ENCODE measurements around the gene PROSER3. TPM values are rescaled to one million over a fixed set of nuclear protein-coding genes. Genes with fewer than 3 reads are reported as not detected.
"Not testable (repeated sequence)": the region's sequence is repeated elsewhere in the genome, so short reads cannot be mapped to it uniquely, and the experiment has no call there.

Gene PROSER3
- total and polyA plus RNA-seq, 2 donors (not counting 1 experiment from before 2014, with no cell fraction given), result 26.0 to 61.0 TPM

DNA sequence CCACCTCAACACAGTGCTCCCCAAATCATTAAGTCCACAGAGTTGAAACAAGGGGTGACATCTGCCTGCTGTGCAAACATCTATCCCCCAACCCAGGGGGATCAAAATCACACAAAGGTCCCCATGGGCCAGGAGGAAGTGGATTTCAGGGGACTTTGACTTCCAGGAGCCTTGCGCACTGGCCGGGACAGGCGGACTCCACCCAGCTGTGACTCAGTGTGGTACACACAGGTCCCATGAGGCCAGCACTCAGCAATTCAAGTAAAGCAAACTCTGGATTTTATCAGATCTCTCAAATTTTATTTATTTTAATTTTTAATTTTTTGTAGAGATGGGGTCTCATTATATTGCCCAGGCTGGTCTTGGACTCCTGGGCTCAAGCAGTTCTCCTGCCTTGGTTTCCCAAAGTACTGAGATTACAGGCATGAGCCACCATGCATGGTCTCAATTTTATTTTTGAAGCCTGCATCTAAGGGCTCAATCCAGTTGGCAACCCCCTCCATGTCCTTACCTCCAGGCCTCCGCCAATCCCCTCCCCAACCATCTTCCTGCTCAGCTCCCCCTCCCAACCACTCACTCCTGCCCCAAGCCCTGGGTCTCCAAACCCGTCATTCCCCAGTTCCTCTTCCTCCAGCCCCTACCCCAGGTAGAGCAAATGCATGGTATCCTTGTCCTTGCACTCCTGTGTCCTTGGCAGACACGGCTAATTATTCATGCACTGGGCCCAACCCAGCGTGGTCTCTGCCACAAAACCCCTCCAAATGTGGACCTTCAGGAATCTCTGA lies 35.6 kb downstream of the PROSER3 start:
- Histone ChIP-seq H3K79me2 (ENCODE audit: control insufficient read depth, insufficient read depth, low read length) (no peaks in the 10 kb centered on the region), H3K27ac (ENCODE audit: low read length in 2 of 2) (no peak overlapping the region), H4K20me1 (ENCODE audit: control insufficient read depth, insufficient read depth, low read length, poor library complexity, severe bottlenecking) (no peaks in the 10 kb centered on the region), H3K4me3 (ENCODE audit: control extremely low read depth in 1 of 5, extremely low read depth in 1 of 5, insufficient read depth in 1 of 5, low read depth in 2 of 5, low read length in 4 of 5) (no peak overlapping the region), H3K27me3 (replicated peaks in 1 of 4; ENCODE audit: control extremely low read depth in 1 of 4, control insufficient read depth in 3 of 4, insufficient read depth in 4 of 4, low read length in 3 of 4) (peaks cover 0 to 14% (median 3%) of the 10 kb centered on the region in 4 experiments), H2AFZ (ENCODE audit: insufficient read depth, low read depth, low read length, poor library complexity, severe bottlenecking) (no peak overlapping the region), H3K36me3 (replicated peaks in 1 of 2; ENCODE audit: control extremely low read depth in 1 of 2, control insufficient read depth in 1 of 2, extremely low read depth in 1 of 2, insufficient read depth in 2 of 2, low read length in 1 of 2) (no peaks in the 10 kb centered on the region), H3K4me1 (ENCODE audit: control insufficient read depth in 2 of 2, insufficient read depth in 2 of 2, low read length in 2 of 2) (peaks cover 0 to 5% of the 10 kb centered on the region in 2 donors), H3K4me2 (replicated peaks; ENCODE audit: low read depth, low read length, poor library complexity, severe bottlenecking) (no peak overlapping the region), H3K9me3 (ENCODE audit: control extremely low read depth in 1 of 3, control insufficient read depth in 2 of 3, insufficient read depth in 1 of 3, low read length in 2 of 3) (peaks cover 0 to 4% (median 0%) of the 10 kb centered on the region in 3 donors), H3K9ac (ENCODE audit: low read length) (no peak overlapping the region)
- POLR2A ChIA-PET, result no interaction called here
- intact Hi-C loops (cut with micrococcal nuclease), result no loop called here
- no peak overlapping the region for H3K27ac Mint-ChIP-seq
- CTCF ChIA-PET, result no interaction called here
- no peak overlapping the region for H3K4me3 Mint-ChIP-seq
- peaks cover 21% of the 10 kb centered on the region for H3K27me3 Mint-ChIP-seq
- no peak for DNase-seq
- no peaks in the 10 kb centered on the region for H3K9me3 Mint-ChIP-seq (ENCODE audit: insufficient read depth)
- TF ChIP-seq EZH2 (IDR thresholded peaks at IDR 0.05; ENCODE audit: borderline replicate concordance, insufficient read depth, low read depth, low read length, poor library complexity, severe bottlenecking) (no peak), CTCF (IDR thresholded peaks at IDR 0.05) (no peak)
- no peak for ATAC-seq (ENCODE audit: low read depth)
- WGBS (ENCODE audit: insufficient coverage), result 80% methylated on average over 4 of the region's 7 CpGs
- H3K4me1 Mint-ChIP-seq, result peaks cover 6% of the 10 kb centered on the region

GRCh38 chr19:35795564-35795963 lies 37.6 kb downstream of the PROSER3 start:
- POLR2A ChIA-PET; H3K4me1 ChIP-seq (ENCODE audit: control insufficient read depth in 2 of 2, insufficient read depth in 2 of 2, low read length in 2 of 2): not testable (repeated sequence)
- WGBS (ENCODE audit: insufficient coverage), result no CpG with 5 or more reads among the region's 1 CpG

More at GRCh38 chr19:35795564-35795963, 37.6 kb downstream of the PROSER3 start:
- H3K27ac ChIP-seq (ENCODE audit: low read length in 2 of 2); H3K36me3 ChIP-seq (replicated peaks in 1 of 2; ENCODE audit: control extremely low read depth in 1 of 2, control insufficient read depth in 1 of 2, extremely low read depth in 1 of 2, insufficient read depth in 2 of 2, low read length in 1 of 2); H3K4me3 Mint-ChIP-seq; H3K27ac Mint-ChIP-seq; H2AFZ ChIP-seq (ENCODE audit: insufficient read depth, low read depth, low read length, poor library complexity, severe bottlenecking); intact Hi-C loops (cut with micrococcal nuclease); DNase-seq; H3K4me1 Mint-ChIP-seq; H3K4me2 ChIP-seq (replicated peaks; ENCODE audit: low read depth, low read length, poor library complexity, severe bottlenecking); ATAC-seq (ENCODE audit: low read depth); H3K9me3 ChIP-seq (ENCODE audit: control extremely low read depth in 1 of 3, control insufficient read depth in 2 of 3, insufficient read depth in 1 of 3, low read length in 2 of 3); H3K79me2 ChIP-seq (ENCODE audit: control insufficient read depth, insufficient read depth, low read length); H3K4me3 ChIP-seq (ENCODE audit: control extremely low read depth in 1 of 5, extremely low read depth in 1 of 5, insufficient read depth in 1 of 5, low read depth in 2 of 5, low read length in 4 of 5); H4K20me1 ChIP-seq (ENCODE audit: control insufficient read depth, insufficient read depth, low read length, poor library complexity, severe bottlenecking); H3K9me3 Mint-ChIP-seq (ENCODE audit: insufficient read depth); H3K9ac ChIP-seq (ENCODE audit: low read length); CTCF ChIA-PET: not testable (repeated sequence)
- peaks cover 0 to 17% (median 3%) of the 10 kb centered on the region in 4 experiments for H3K27me3 ChIP-seq (replicated peaks in 1 of 4; ENCODE audit: control extremely low read depth in 1 of 4, control insufficient read depth in 3 of 4, insufficient read depth in 4 of 4, low read length in 3 of 4)
- peaks cover 24% of the 10 kb centered on the region for H3K27me3 Mint-ChIP-seq

Data from B cell (primary cell).